Mammary microvascular endothelial cell (primary cell): Measurements from ENCODE around the gene ADAM10. TPM values are rescaled to one million over a fixed set of nuclear protein-coding genes. Genes with fewer than 3 reads are reported as not detected.

Source experiments
- total RNA-seq: library from RNA; depleted of rRNA; stranded (reverse); fragments of >200 nt; gene quantifications from 2 replicates; pipeline ENCODE4 v1.2.3, GENCODE V29; 2015

The ADAM10 gene
- total RNA-seq, result 120 and 130 TPM in 2 replicates

DNA sequence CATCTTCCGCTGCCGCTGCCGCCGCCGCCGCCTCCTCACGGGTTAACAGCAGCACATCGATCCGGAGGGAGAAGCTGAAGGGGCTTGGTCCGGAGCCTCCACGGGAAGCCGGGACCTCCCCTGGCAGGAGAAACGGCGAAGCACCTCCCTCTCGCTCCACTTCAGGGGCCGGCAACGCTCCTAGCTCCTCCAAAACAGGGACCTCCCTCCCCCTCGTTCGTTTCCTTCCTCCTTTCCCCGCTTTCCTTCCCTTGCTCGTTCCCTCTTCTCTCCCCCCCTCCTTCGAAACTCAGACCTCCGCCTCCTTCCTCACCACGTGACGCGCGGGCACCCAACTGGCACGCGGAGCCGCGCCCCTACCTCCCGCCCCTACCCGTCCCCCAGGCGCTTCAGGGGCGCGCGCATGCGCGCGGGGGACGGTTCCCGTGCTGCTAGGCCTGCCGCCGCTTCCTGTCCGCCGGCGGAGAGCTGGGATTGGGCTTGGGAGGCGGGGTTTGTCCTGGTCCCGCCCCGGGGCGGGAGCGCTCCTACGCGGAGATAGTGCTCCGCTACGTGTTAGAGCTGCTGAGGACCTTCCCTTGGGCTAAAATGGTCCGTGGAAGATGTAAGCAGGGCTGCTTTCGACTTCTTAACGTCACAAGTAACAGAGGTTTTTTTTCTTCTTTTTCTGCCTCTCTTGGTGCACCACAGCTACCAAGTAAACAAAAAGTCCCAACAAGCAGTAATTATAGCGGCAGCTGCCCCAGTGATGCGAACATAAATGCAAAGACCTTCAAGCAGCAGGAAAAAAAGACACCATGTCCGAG lies at the start of gene ADAM10:
ADAM10 (minus strand) TSS at position 176 of the 806 bp plus-strand sequence; CDS start at position 3, 173 bp downstream.

DNA sequence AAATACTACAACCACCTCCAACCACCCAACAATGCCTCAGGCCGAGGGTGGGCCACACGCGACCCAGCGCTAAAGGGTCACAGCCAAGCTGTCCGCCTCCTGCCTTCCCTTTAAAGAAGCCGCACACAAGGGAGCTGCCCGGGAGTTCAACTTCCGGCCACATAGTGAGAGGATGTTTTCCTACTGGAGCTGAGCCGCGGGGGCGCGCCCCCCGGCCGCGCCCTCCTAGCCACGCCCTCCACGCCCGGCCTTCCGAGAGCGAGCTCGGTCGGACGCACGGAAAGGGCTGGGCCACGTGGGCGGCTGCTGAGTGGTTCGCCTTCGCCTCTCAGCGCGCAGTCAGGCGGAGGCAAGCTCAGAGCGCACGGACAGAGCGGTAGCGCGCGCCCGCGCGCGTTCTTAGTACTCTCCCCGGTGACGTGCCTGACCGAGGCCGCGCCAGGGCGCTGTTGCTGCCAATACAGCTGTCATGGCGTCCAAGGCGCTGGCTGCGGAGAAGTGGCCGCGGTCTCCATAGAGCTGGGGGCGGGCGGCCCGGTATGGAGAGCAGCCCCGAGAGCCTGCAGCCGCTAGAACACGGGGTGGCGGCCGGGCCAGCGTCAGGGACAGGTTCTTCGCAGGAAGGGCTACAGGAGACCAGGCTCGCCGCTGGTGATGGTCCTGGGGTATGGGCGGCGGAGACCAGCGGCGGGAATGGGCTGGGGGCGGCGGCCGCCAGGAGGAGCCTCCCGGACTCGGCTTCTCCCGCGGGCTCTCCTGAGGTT lies 21.5 kb upstream of the ADAM10 start, which contains the start of gene MINDY2:
MINDY2 (plus strand) TSS at position 446 of the 764 bp plus-strand sequence; CDS start at position 540, 94 bp downstream.

Other genes with a start within 250 kb of the ADAM10 start
- gene MINDY2, start 21.6 kb upstream of the ADAM10 start, total RNA-seq, result 16.1 and 16.2 TPM in 2 replicates
- 39.2 and 39.3 TPM in 2 replicates for gene SLTM, start 184.0 kb upstream of the ADAM10 start, total RNA-seq
- 9.1 and 11.1 TPM in 2 replicates for gene RNF111, start 238.0 kb upstream of the ADAM10 start, total RNA-seq